Breast epithelium (tissue), 4 donors: Measurements from ENCODE around the gene OSGIN1. TPM values are rescaled to one million over a fixed set of nuclear protein-coding genes. Genes with fewer than 3 reads are reported as not detected.
"Not testable (repeated sequence)": the region's sequence is repeated elsewhere in the genome, so short reads cannot be mapped to it uniquely, and the experiment has no call there.

ENCODE experiments used
- DNase-seq, 2 donors: peaks; one replicate each; pipeline ENCODE4 v3.0.0-alpha.2; 2019; ENCODE audit warnings: low spot score in 2 of 2
- H3K27ac ChIP-seq, 2 donors: fragments of 200-600 bp; sonication (generic) in 1 of 2; one replicate each; pipeline ENCODE4 v1.5.1; 2016 to 2019; ENCODE audit warnings: mild to moderate bottlenecking in 1 of 2
- H3K27me3 ChIP-seq, 2 donors: fragments of 200-600 bp; sonication (generic) in 1 of 2; one replicate each; pipeline versions ENCODE4 v1.5.1 to v1.6.0; 2017 to 2019; ENCODE audit warnings: control low read depth in 1 of 2, mild to moderate bottlenecking in 1 of 2
- H3K36me3 ChIP-seq: fragments of 200-600 bp; one replicate; pipeline ENCODE4 v1.5.1; 2019
- H3K4me1 ChIP-seq, 2 donors: fragments of 200-600 bp; sonication (generic); one replicate each; pipeline ENCODE4 v1.5.1; 2016 to 2019; ENCODE audit warnings: control low read depth in 1 of 2
- H3K4me3 ChIP-seq, 3 donors: fragments of 200-600 bp; sonication (generic); 1 replicate in 2 of 3; 2 replicates in 1 of 3; pipeline ENCODE4 v1.5.1; 2016 to 2019; ENCODE audit warnings: mild to moderate bottlenecking in 3 of 3, moderate library complexity in 2 of 3
- H3K9me3 ChIP-seq, 2 donors: fragments of 200-600 bp; sonication (generic) in 1 of 2; one replicate each; pipeline ENCODE4 v1.5.1; 2016 to 2019; ENCODE audit warnings: control low read depth in 1 of 2
- CTCF ChIP-seq, 3 donors: fragments of 450-650 bp; IDR thresholded peaks; one replicate each; pipeline ENCODE4 v1.5.1; 2016 to 2017; ENCODE audit warnings: antibody characterized with exemption in 3 of 3, mild to moderate bottlenecking in 3 of 3, moderate library complexity in 3 of 3
- POLR2A ChIP-seq: fragments of 450-650 bp; IDR thresholded peaks from one replicate; pipeline ENCODE4 v1.6.1; 2016; ENCODE audit warnings: antibody characterized with exemption, mild to moderate bottlenecking, moderate library complexity
- POLR2AphosphoS5 ChIP-seq, 3 donors: sonication (generic); formaldehyde crosslinking; IDR thresholded peaks; one replicate each; pipeline ENCODE4 v1.6.1; 2017; ENCODE audit warnings: antibody characterized with exemption in 3 of 3
- intact Hi-C: fragments of 100-400 bp; cut with DNase I; formaldehyde crosslinking; loops from one replicate; pipeline ENCODE4 v1.15.1; 2023; ENCODE audit warnings: low total_unique reads
- total RNA-seq, 3 donors: library from RNA; depleted of rRNA; stranded (reverse); fragments of >200 nt; gene quantifications; one replicate each; pipeline ENCODE4 v1.1.0, GENCODE V29; 2016

The OSGIN1 gene
- total RNA-seq, 3 donors from 2014 or later = 3.0 to 3.5 (median 3.3) TPM

GRCh38 chr16:83937922-83938885 lies 14.8 kb upstream of the OSGIN1 start:
- H3K27ac ChIP-seq = no peak overlapping the region
- TF ChIP-seq POLR2AphosphoS5 (IDR thresholded peaks at IDR 0.05) (no peak), CTCF (IDR thresholded peaks at IDR 0.05) (no peak), POLR2A (no peak)
- no peak for DNase-seq
- no peaks in the 10 kb centered on the region for H3K9me3 ChIP-seq
- H3K36me3 ChIP-seq = no peaks in the 10 kb centered on the region
- H3K27me3 ChIP-seq = no peaks in the 10 kb centered on the region
- intact Hi-C loops = no loop called here
- H3K4me1 ChIP-seq = no peaks in the 10 kb centered on the region
- no peak overlapping the region for H3K4me3 ChIP-seq

GRCh38 chr16:83939266-83939855 lies 13.7 kb upstream of the OSGIN1 start:
- Histone ChIP-seq H3K4me1 (no peaks in the 10 kb centered on the region), H3K27ac (no peak overlapping the region), H3K4me3 (no peak overlapping the region), H3K27me3 (no peaks in the 10 kb centered on the region), H3K9me3 (no peaks in the 10 kb centered on the region), H3K36me3 (no peaks in the 10 kb centered on the region)
- no peak for DNase-seq
- no peak for TF ChIP-seq POLR2A
- no peak for TF ChIP-seq CTCF (IDR thresholded peaks at IDR 0.05)
- TF ChIP-seq POLR2AphosphoS5 (IDR thresholded peaks at IDR 0.05) = no peak
- intact Hi-C loops = no loop called here

- Histone ChIP-seq H3K4me1 (no peaks in the 10 kb centered on the region), H3K9me3 (no peaks in the 10 kb centered on the region), H3K36me3 (no peaks in the 10 kb centered on the region), H3K27me3 (no peaks in the 10 kb centered on the region), H3K27ac (no peak overlapping the region), H3K4me3 (no peak overlapping the region)
- TF ChIP-seq POLR2AphosphoS5 (IDR thresholded peaks at IDR 0.05) (no peak), POLR2A (no peak), CTCF (IDR thresholded peaks at IDR 0.05) (no peak)
- intact Hi-C loops = no loop called here
- no peak for DNase-seq
These were observed 12.9 kb upstream of the OSGIN1 start for GRCh38 chr16:83940119-83940518.

- no peaks in the 10 kb centered on the region for H3K4me1 ChIP-seq
- H3K9me3 ChIP-seq = no peaks in the 10 kb centered on the region
- no peaks in the 10 kb centered on the region for H3K27me3 ChIP-seq
- no peak overlapping the region for H3K27ac ChIP-seq
- no peak for DNase-seq
- no peak overlapping the region for H3K4me3 ChIP-seq
- intact Hi-C loops = no loop called here
- no peak for TF ChIP-seq POLR2A
- no peak for TF ChIP-seq CTCF (IDR thresholded peaks at IDR 0.05)
- no peak for TF ChIP-seq POLR2AphosphoS5 (IDR thresholded peaks at IDR 0.05)
- H3K36me3 ChIP-seq = no peaks in the 10 kb centered on the region
These were observed 12.2 kb upstream of the OSGIN1 start for GRCh38 chr16:83940630-83941378.

- H3K36me3 ChIP-seq, H3K4me1 ChIP-seq, H3K27ac ChIP-seq, DNase-seq, intact Hi-C loops, H3K9me3 ChIP-seq, H3K27me3 ChIP-seq, H3K4me3 ChIP-seq: not testable (repeated sequence)
These were observed 11.5 kb upstream of the OSGIN1 start for GRCh38 chr16:83941546-83941945.
